GM12875 (cell line): Measurements from ENCODE around the gene TUBB2A.

Experiments used
- H3K4me3 ChIP-seq: one replicate; pipeline ENCODE4 v1.5.1; 2011; ENCODE audit warnings: low read depth, low read length, control low read depth
- CTCF ChIP-seq: IDR thresholded peaks from 2 replicates; pipeline ENCODE4 v1.5.1; 2011; ENCODE audit warnings: low read depth, mild to moderate bottlenecking, control low read depth, inconsistent platforms, low read length, moderate library complexity, borderline replicate concordance; ENCODE audit not compliant: insufficient read depth

The TUBB2A gene

GRCh38 chr6:3157131-3157933, at the start of gene TUBB2A:
TUBB2A (minus strand) TSS chr6:3157544; CDS start chr6:3157463, 81 bp downstream.
- peak within 1 kb of the TSS; percentile 52 for H3K4me3 ChIP-seq
- peak; percentile 50; the same call in 1 of the 2 replicates for TF ChIP-seq CTCF

- no peak overlapping the region for H3K4me3 ChIP-seq
- TF ChIP-seq CTCF, result no peak
Observed at GRCh38 chr6:3206339-3207015, 49.1 kb upstream of the TUBB2A start.

GRCh38 chr6:3205913-3206312, 48.6 kb upstream of the TUBB2A start:
- no peak overlapping the region for H3K4me3 ChIP-seq

GRCh38 chr6:3204921-3205320, 47.6 kb upstream of the TUBB2A start:
- H3K4me3 ChIP-seq, result no peak overlapping the region
- no peak for TF ChIP-seq CTCF

More at GRCh38 chr6:3205913-3206312, 48.6 kb upstream of the TUBB2A start:
- TF ChIP-seq CTCF, result no peak

- no peak overlapping the region for H3K4me3 ChIP-seq
- TF ChIP-seq CTCF, result no peak
Observed at GRCh38 chr6:3202999-3203696, 45.8 kb upstream of the TUBB2A start.

- no peak overlapping the region for H3K4me3 ChIP-seq
- TF ChIP-seq CTCF, result no peak
Observed at GRCh38 chr6:3201388-3201787, 44.0 kb upstream of the TUBB2A start.
